SHP77 (cell line): ENCODE data around the gene CLDN9.

Source experiments
- DNase-seq, 2 experiments: peaks; one replicate each; lab custom pipeline; 2025; lab: John Stamatoyannopoulos, UW

The CLDN9 gene, protein sequence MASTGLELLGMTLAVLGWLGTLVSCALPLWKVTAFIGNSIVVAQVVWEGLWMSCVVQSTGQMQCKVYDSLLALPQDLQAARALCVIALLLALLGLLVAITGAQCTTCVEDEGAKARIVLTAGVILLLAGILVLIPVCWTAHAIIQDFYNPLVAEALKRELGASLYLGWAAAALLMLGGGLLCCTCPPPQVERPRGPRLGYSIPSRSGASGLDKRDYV

DNA sequence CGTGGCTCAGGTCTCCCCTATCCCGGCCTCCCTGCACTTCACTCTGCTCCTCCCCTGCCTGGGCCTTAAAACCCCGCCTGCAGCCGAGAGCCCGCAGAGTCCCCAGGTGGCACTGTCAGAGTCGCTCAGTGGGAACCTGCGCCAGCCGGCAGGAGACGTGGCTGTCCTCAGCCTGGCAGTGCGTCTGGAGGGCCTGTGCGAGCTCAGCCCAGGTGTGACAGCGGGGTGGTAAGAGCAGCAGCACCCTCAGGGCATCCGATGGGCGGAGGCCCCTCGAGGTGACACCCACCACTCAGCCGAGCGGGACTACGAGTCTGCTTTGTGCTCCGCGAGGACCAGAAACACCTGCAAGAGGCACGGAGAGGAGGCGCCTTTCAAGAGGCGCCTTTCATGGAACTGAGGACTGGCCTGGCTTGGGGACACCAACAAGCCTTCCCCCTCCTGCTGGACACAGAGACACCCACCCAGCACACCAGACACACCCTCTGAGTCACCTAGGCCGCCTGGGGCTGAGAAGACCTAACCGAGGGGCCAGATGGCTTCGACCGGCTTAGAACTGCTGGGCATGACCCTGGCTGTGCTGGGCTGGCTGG lies at the start of gene CLDN9:
TSS of gene CLDN9 (plus strand) at position 96 of the 593 bp plus-strand sequence. CDS start at position 536, 440 bp downstream.
- no peak for DNase-seq

DNA sequence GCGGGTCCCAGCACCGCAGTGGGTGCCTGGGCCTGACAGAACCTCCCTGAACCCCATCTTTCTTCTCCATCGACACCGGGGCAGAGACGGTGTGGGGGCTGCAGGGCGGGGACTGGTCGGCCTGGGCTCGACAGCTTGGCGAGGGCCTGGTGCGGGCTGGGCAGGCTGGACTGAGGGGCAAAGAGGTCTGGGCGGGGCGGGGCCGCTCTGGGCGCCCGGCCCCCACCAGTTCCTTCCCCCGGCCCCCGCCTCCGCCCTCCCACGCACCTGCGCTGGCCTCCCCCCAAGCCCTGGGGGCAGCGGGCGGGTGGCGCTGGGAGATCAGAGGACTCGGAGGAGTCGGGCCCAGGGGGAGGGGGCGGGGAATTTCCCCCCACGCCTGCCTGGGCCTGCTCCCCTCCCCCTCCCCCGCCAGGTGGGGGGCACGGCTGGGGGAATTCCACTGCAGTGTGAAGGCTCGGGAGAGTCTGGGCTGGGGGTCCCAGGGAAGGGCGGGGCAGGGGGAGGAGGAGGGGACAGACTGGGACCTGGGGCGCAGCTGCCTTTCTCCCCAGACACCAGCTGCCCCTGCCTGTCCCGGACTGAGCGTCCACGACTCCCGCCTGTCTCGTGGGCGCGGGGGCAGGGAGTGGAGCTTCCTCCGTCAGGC lies 49.5 kb upstream of the CLDN9 start:
- no peak for DNase-seq

DNA sequence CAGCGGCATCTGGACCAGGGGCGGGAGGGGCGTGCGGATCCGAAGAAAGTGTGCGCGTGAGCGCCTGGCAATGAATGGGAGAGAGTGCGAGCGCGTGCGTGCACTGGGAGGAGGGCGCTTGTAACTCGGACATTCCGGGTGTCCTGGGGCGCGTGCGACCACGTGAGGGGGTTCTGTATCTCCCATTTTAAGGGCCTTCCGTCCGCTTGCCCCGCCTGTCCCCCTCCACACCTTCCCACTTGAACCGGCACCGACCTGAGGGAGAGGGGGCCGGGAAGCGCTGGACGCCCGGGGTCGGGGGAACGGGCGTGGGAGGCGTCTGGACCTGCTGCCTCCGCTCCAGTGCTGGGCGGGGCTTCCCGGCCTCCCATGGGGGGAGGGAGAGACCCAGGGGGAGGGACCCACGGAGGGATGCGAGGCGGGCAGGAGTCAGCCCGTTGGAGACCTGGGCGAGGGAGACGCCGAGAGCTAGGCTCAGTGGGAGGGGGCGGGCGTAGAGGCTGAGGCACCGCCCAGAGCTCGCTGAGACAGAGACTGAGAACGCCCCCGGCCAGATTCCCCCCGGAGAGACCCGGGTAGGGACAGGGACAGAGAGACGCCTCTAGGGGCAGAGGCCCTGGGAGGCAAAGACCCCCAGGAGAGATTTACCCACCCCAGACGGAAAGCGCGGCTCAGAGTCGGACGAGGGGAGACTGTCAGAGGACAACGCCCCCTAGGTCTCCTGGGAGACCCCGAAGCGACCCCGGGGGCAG lies 48.8 kb upstream of the CLDN9 start, which contains the start of gene KREMEN2:
TSS of gene KREMEN2 (plus strand) at position 553 of the 752 bp plus-strand sequence. CDS start 246 bp downstream, outside the sequence.
- DNase-seq: peak; percentile 63 to 69

DNA sequence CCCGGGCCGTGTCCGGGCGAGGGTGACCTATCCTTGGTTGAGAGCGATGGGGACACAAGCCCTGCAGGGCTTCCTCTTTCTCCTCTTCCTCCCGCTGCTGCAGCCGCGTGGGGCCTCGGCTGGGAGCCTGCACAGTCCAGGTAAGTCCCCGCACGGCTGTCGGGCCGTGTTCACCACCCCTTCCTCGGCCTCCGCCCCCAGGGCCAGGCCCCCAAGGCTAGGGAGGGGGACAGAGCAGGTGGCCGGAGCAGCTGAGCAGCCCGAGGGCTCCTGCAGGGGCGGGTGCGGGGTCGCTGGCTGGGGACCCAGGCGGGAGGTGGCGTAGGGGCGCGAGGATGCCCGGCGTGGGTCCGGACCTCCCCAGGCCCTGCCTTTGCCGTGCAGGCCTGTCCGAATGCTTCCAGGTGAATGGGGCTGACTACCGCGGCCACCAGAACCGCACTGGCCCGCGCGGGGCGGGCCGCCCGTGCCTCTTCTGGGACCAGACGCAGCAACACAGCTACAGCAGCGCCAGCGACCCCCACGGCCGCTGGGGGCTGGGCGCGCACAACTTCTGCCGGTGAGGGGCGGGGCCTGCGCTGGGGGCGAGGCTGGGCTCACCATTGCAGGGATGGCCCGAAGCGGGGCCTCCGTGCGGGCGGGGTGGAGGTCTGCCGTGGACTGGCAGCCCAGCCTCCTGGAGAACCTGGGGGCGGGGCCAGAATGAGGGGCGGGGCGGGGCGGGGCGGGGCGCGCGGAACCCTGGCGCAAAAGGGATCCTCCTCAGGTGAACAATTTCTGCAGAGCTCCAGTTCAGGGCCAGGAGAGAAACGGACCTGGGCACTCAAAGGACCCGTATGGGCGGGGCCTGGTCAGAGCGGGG lies 48.0 kb upstream of the CLDN9 start:
- peak; percentile 50 to 81 for DNase-seq

DNA sequence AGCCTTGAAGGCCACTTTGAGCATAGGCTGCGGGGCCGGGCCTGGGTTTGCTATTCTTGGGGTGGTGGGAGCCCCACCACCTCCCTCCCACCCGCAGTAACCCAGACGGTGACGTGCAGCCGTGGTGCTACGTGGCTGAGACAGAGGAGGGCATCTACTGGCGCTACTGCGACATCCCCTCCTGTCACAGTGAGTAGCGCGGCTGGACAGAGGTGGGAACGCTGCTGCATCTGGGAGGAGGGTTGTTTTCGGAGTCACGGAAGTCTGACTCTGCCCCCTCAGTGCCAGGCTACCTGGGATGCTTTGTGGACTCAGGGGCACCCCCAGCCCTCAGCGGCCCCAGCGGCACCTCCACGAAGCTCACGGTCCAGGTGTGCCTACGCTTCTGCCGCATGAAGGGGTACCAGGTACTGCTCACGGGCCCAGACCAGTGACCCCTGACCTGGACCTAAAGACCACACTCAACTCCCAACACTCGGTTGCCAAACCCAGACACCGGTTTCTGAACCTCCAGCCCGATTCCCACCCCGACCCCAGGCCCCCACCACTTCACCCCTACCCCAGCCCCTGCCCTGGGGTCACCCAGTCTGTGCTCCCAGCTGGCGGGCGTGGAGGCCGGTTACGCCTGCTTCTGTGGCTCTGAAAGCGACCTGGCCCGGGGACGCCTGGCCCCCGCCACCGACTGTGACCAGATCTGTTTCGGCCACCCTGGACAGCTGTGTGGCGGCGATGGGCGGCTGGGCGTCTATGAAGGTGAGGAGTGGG lies 46.5 kb upstream of the CLDN9 start:
- no peak for DNase-seq

DNA sequence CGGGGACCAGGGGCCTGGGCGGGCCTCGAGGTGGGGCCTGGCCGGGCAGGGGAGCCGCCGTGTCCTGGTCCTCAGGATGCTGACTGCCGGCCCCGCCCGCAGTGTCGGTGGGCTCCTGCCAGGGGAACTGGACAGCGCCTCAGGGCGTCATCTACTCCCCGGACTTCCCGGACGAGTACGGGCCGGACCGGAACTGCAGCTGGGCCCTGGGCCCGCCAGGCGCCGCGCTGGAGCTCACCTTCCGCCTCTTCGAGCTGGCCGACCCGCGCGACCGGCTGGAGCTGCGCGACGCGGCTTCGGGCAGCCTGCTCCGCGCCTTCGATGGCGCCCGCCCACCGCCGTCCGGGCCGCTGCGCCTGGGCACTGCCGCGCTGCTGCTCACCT lies 45.9 kb upstream of the CLDN9 start:
- DNase-seq: no peak

DNA sequence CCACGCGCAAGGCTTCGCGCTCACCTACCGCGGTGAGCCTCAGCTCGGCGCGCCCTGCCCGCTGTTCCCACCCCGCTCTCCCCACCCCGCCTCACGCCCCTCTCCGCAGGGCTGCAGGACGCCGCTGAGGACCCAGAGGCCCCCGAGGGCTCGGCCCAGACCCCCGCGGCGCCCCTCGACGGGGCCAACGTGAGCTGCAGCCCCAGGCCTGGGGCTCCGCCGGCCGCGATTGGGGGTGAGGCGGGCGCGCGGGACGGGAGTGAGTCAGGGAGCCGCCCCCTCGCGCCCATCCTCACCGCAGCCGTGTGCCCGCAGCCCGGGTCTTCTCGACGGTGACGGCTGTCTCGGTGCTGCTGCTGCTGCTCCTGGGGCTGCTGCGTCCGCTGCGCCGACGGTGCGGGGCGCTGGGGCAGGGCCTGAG lies 45.5 kb upstream of the CLDN9 start:
- no peak for DNase-seq

DNA sequence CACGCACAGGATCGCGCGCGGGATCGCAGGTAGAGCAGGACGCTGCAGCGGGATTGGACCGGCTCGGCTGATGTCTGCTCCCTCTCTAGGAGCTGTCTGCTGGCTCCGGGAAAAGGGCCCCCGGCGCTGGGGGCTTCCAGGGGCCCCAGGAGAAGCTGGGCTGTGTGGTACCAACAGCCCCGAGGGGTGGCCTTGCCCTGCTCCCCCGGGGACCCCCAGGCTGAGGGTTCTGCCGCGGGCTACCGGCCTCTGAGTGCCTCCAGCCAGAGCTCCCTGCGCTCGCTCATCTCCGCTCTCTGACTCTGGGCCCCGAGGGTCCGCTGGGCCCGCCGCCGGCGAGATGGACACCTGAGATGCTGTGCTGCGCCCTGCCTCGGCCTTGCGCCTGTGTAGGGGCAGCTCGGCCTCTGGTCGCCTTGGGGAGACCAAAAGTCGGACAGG lies 45.0 kb upstream of the CLDN9 start:
- DNase-seq: no peak

DNA sequence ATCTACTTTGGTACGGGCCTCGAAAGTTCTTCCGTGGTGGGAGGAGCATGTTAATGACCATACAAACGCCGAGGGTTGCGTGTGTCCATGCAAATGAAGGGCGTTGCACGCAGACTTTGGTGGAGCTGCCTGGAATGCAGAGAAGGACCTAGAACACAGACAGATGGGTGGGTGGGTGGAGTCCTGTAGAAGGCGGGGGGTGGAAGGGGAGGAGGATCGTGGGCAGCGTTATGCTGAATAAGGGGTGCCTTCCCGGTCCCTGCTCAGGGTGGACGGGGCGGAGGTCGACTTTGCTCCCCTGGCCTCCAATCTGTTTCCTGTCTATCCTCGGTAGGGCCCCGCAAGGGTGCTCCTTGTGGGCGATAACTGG lies 44.4 kb upstream of the CLDN9 start:
- peak; percentile 31 to 53 for DNase-seq

DNA sequence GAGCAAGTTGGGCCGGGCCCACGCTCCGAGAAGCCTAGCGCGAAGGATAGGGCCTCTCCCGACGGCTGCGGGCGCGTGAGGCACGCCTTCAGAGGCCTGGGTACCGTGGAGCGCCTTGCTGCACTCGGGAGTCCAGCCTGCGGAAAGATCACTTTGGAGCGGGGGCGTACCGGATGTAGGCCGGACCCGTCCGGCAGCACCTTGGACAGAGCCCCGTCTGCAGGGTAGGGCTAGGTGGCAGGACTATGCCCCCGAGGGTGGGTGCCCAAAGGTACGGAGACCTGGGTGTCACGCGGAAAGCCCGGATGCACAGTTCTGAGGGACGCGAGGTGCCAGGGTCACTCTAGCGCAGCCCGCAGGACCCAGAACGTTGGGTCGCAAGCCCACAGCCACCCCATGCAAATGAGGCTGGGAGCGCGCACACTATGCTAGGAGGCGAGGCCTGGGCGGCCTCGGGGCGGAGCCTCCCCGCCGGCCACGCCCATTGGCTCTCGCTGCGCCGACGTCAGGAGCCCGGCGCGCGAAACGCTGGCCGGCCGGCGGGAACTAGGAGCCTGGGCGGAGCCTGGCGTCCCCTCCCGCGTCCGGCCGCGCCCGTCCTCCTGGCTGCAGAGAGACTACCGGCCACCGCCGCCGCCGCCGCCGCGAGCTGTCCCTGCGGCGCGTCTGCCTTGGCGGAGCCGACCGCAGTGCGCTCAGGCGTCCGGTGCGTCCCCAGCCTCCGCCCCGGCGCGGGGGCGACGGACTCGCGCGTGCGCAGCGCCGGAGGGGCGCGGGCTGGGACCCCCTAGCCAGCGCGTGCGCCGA lies 43.8 kb upstream of the CLDN9 start, which contains the start of gene PAQR4:
TSS of gene PAQR4 (plus strand) at position 611 of the 807 bp plus-strand sequence. CDS start 327 bp downstream, outside the sequence.
- DNase-seq: peak; percentile 82 to 89

DNA sequence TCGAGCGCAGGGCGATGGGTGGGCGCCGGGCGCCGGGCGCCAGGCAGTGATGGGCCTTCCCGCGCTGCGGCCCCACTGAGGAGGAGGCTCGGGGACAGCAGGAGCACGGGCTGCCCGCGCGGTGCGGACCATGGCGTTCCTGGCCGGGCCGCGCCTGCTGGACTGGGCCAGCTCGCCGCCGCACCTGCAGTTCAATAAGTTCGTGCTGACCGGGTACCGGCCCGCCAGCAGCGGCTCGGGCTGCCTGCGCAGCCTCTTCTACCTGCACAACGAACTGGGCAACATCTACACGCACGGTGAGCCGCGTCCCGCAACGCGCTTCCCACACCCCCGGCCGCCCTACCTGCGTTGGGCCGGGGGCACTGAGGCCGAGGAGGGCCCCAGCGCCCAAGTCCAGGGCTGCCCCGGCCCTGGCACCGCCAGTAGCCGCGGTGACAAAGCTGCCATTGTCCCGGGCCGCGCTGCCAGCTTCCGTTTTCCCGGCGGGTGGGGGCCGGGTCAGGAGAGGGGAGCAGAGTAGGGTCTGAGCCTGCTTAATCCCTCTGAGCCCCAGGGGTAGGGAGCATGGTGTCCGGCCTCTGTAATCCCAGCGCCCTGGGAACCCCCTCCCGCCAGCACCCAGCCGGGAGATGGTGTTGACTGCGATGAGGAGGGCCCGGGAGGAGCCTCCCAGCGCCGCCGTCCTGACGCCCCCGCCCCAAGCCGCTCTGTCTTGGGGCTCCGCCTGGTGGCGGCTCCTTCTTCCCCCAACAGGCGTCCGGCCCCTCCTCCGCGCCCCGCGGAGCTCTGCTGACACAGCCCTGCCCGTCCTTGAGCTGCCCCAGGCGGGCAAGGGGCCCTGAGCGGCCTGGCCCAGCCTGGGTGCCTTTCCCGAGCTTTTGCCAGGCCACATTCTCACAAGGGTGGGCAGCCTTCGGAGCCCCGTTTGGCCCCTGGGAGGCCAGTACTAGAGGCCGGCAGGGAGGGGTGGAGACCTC lies 42.9 kb upstream of the CLDN9 start:
- peak in 1 of 2 experiments; percentile 53 for DNase-seq

DNA sequence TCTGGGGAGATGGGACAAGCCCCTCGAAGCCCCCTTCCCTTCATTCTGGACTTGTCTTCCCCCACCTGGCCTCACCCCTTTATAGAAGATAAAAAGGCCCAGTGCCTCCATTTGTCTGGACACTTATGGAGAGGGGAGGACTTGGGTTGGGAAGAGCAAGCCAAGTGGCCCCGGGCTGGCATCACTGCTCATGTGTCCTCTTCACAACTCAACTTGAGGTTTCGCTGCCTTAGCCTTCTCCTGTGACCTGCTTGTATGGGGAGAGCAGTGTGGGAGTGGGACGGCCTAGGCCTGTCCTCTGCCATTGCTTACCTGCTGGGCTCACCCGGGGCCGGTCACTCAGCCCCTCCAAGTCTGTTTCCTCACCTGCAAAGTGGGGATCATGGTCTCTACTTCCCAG lies 42.2 kb upstream of the CLDN9 start:
- no peak for DNase-seq

DNA sequence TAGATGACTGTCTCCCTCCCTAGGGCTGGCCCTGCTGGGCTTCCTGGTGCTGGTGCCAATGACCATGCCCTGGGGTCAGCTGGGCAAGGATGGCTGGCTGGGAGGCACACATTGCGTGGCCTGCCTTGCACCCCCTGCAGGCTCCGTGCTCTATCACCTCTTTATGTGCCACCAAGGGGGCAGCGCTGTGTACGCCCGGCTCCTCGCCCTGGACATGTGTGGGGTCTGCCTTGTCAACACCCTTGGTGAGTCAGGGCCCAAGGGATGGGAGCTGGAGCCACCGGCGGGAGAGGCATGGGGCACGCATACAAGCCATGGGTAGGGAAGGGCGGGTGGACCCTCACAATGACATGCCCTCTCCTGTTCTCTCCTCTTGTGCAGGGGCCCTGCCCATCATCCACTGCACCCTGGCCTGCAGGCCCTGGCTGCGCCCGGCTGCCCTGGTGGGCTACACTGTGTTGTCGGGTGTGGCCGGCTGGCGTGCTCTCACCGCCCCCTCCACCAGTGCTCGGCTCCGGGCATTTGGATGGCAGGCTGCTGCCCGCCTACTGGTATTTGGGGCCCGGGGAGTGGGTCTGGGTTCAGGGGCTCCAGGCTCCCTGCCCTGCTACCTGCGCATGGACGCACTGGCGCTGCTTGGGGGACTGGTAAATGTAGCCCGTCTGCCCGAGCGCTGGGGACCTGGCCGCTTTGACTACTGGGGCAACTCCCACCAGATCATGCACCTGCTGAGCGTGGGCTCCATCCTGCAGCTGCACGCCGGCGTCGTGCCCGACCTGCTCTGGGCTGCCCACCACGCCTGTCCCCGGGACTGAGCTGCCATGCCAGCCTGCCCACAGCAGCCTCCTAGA lies 41.4 kb upstream of the CLDN9 start:
- no peak for DNase-seq

DNA sequence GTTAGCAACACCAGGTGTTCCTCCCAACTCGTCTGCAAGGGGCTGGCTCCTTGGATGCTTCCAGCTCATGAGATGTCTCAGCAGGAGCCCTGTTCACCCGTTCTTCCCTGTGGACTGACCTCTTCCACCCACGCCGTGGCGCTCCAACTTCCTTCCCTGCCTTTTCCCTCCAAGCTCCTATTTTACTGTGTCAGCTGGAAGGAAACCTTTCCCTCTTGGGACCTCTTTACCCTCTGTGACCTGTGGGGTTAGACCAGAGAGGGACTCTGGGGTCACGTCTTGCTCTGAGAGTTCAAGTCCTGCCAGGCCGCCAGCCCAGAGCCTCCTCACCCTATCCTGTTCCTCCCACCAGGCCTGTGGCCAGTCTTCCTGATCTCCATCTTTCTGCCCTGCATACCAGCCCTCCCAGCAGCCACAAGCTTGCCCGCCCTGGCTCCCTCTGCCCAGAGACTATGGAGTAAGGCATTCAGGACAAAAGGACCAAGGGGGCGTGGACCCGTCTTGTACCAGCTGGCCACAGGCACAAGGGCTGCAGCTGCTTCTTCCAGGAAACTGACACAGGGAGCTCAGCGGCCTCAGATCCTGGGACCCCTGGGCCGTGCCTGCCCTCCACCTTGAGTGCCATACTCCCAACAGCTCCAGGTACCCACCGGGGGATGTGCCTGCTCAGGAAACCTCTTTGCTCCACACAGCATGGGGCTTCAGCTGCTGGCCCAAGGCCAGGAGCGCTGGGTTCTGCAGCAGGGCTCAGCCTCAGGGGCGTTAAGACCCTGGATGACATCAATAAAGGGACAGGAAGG lies 40.5 kb upstream of the CLDN9 start:
- DNase-seq: no peak

DNA sequence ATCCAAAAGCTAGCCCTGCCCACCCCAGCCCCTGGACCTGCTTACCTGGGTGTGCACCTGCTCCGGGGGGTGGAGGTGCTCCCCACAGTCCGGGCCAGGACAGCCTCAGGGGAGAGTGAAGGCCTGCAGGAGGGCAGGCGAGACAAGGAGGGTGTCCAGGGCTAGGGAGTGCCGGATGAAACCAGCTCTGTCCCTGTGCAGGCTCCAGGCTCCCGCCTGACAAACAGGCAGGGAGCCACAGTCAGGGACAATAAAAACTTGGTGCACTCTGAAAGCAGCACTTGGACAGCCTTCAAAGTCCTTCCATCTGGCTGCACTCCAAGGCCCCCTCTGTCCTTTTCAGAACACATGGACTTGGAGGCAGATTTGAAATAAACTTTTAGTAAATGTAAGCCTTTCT lies 39.6 kb upstream of the CLDN9 start:
- no peak for DNase-seq

DNA sequence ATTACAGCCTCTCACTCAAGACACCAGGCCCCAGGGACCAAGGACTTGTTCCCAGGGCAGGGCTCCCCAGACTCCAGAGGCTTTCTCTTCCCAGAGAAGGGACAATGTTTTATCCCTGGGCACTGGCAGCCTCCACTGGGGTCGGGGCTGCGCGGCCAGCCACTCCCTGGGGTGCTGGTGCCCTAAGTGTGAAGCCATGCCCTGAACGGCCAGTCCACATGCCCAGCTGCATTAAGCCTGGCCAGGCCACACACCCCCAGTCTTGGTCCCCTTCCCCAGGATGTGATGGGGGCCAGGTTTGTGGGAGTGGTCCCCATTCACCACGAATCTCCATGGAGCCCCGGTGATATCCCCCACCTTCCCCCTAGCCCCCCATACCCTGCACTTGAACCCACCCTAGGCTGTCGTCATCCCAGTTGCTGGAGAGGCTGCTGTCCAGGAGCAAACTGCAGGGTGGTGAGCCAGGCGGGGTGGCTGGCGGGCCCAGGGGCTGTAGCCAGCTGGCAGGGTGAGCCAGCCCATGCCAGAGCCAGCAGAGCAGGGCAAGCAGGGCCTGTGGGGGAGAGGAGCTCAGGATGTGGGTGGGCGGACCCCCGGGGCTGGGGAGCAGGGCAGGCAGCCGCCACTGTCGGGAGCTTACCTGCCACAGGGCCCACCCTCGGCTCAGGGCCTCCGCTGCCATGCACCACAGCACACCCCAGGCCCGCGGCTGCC lies 39.0 kb upstream of the CLDN9 start:
- DNase-seq: no peak
